ENCODE measurements around the gene BRCA1. TPM values are rescaled to one million over a fixed set of nuclear protein-coding genes. Genes with fewer than 3 reads are reported as not detected.
"Not testable (repeated sequence)": the region's sequence is repeated elsewhere in the genome, so short reads cannot be mapped to it uniquely, and the experiment has no call there.

BRCA1 gene
- polyA plus RNA-seq, 1 experiment = 9.4 TPM

DNA sequence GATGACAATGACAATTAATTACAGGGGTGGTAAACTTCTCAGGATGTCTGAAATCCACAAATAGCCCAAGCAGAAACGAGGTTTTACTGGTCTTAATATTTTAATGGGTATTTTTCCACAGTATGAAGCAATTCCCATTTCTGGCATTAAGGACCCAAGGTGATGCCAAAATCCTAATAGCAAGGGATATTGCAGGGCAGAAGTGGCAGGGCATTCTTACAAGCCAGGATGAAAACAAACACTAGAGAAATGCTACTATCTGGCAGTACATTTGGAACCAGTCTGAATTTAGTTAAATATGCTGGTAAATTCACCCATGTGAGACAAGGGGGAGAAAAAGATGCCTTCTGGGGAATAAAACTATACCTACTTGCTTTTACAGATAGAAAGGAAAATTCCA, 54.9 kb downstream of the BRCA1 start:
- POLR2A ChIA-PET = no interaction called here
- H3K27me3 ChIP-seq (ENCODE audit: control insufficient read depth, insufficient read depth, low read length) = no peaks in the 10 kb centered on the region
- TF ChIP-seq, protein P1, sequence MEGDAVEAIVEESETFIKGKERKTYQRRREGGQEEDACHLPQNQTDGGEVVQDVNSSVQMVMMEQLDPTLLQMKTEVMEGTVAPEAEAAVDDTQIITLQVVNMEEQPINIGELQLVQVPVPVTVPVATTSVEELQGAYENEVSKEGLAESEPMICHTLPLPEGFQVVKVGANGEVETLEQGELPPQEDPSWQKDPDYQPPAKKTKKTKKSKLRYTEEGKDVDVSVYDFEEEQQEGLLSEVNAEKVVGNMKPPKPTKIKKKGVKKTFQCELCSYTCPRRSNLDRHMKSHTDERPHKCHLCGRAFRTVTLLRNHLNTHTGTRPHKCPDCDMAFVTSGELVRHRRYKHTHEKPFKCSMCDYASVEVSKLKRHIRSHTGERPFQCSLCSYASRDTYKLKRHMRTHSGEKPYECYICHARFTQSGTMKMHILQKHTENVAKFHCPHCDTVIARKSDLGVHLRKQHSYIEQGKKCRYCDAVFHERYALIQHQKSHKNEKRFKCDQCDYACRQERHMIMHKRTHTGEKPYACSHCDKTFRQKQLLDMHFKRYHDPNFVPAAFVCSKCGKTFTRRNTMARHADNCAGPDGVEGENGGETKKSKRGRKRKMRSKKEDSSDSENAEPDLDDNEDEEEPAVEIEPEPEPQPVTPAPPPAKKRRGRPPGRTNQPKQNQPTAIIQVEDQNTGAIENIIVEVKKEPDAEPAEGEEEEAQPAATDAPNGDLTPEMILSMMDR (IDR thresholded peaks at IDR 0.05; ENCODE audit: insufficient read depth, low read depth, low read length) = no peak
- no peak overlapping the region for H3K4me3 ChIP-seq (ENCODE audit: low read depth, low read length)
- CTCF ChIA-PET = no interaction called here
- no peak for DNase-seq (ENCODE audit: low read depth)
- no peaks in the 10 kb centered on the region for H3K36me3 ChIP-seq (ENCODE audit: control insufficient read depth, insufficient read depth, low read length)

GRCh38 chr17:43069368-43069898, 55.7 kb downstream of the BRCA1 start:
- POLR2A ChIA-PET = interaction anchor here (0.6 kb wide), 1 partner anchor 19 kb away, joined by 5 read pairs; no protein-coding TSS in a partner anchor

GRCh38 chr17:43068570-43069367, 56.4 kb downstream of the BRCA1 start:
- Histone ChIP-seq H3K4me3 (ENCODE audit: low read depth, low read length) (no peak overlapping the region), H3K27me3 (ENCODE audit: control insufficient read depth, insufficient read depth, low read length) (no peaks in the 10 kb centered on the region), H3K36me3 (ENCODE audit: control insufficient read depth, insufficient read depth, low read length) (no peaks in the 10 kb centered on the region)
- ChIA-PET POLR2A (interaction anchor here (0.6 kb wide), 1 partner anchor 20 kb away, joined by 5 read pairs; no protein-coding TSS in a partner anchor), CTCF (interaction anchor here (0.9 to 1.2 kb wide), 2 partner anchors 27 to 34 kb away, joined by 3 read pairs; no protein-coding TSS in a partner anchor)
- TF ChIP-seq, protein P1 (IDR thresholded peaks at IDR 0.05; ENCODE audit: insufficient read depth, low read depth, low read length) = no peak
- DNase-seq (ENCODE audit: low read depth) = no peak

More at GRCh38 chr17:43069368-43069898, 55.7 kb downstream of the BRCA1 start:
- H3K36me3 ChIP-seq (ENCODE audit: control insufficient read depth, insufficient read depth, low read length) = no peaks in the 10 kb centered on the region
- H3K27me3 ChIP-seq (ENCODE audit: control insufficient read depth, insufficient read depth, low read length) = no peaks in the 10 kb centered on the region
- TF ChIP-seq, protein P1 (IDR thresholded peaks at IDR 0.05; ENCODE audit: insufficient read depth, low read depth, low read length) = no peak
- DNase-seq (ENCODE audit: low read depth) = no peak
- H3K4me3 ChIP-seq (ENCODE audit: low read depth, low read length) = no peak overlapping the region
- CTCF ChIA-PET = interaction anchor here (0.9 to 1.2 kb wide), 2 partner anchors 27 to 33 kb away, joined by 3 read pairs; no protein-coding TSS in a partner anchor

DNA sequence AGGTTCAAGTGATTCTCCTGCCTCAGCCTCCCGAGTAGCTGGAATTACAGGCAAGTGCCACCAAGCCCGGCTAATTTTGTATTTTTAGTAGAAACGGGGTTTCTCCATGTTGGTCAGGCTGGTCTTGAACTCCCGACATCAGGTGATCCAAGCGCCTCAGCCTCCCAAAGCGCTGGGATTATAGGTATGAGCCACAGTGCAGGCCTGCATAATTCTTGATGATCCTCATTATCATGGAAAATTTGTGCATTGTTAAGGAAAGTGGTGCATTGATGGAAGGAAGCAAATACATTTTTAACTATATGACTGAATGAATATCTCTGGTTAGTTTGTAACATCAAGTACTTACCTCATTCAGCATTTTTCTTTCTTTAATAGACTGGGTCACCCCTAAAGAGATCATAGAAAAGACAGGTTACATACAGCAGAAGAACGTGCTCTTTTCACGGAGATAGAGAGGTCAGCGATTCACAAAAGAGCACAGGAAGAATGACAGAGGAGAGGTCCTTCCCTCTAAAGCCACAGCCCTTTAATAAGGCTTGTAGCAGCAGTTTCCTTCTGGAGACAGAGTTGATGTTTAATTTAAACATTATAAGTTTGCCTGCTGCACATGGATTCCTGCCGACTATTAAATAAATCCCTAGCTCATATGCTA, 62.1 kb downstream of the BRCA1 start:
- POLR2A ChIA-PET = no interaction called here
- CTCF ChIA-PET = interaction anchor here (1.5 kb wide), 1 partner anchor 11 kb away, joined by 4 read pairs; no protein-coding TSS in a partner anchor
- TF ChIP-seq, protein P1 (IDR thresholded peaks at IDR 0.05; ENCODE audit: insufficient read depth, low read depth, low read length) = no peak
- DNase-seq (ENCODE audit: low read depth) = no peak
- H3K4me3 ChIP-seq (ENCODE audit: low read depth, low read length) = no peak overlapping the region
- H3K27me3 ChIP-seq (ENCODE audit: control insufficient read depth, insufficient read depth, low read length) = no peaks in the 10 kb centered on the region
- H3K36me3 ChIP-seq (ENCODE audit: control insufficient read depth, insufficient read depth, low read length) = no peaks in the 10 kb centered on the region

- no peak for DNase-seq (ENCODE audit: low read depth)
- Histone ChIP-seq H3K27me3 (ENCODE audit: control insufficient read depth, insufficient read depth, low read length) (no peaks in the 10 kb centered on the region), H3K36me3 (ENCODE audit: control insufficient read depth, insufficient read depth, low read length) (no peaks in the 10 kb centered on the region), H3K4me3 (ENCODE audit: low read depth, low read length) (no peak overlapping the region)
- TF ChIP-seq, protein P1 (IDR thresholded peaks at IDR 0.05; ENCODE audit: insufficient read depth, low read depth, low read length) = no peak
- CTCF ChIA-PET = no interaction called here
- POLR2A ChIA-PET = no interaction called here
Measured at GRCh38 chr17:43056051-43056450, 69.1 kb downstream of the BRCA1 start.

GRCh38 chr17:43053008-43053407, 72.2 kb downstream of the BRCA1 start:
- H3K36me3 ChIP-seq (ENCODE audit: control insufficient read depth, insufficient read depth, low read length); DNase-seq (ENCODE audit: low read depth); H3K4me3 ChIP-seq (ENCODE audit: low read depth, low read length); CTCF ChIA-PET; POLR2A ChIA-PET; H3K27me3 ChIP-seq (ENCODE audit: control insufficient read depth, insufficient read depth, low read length): not testable (repeated sequence)

All from BJ (cell line).